Measurements from ENCODE around the gene MESD. TPM values are rescaled to one million over a fixed set of nuclear protein-coding genes. Genes with fewer than 3 reads are reported as not detected.
A peak's percentile ranks its signal among the peaks of the same experiment; 100 is the strongest.

MESD gene
- total and polyA plus RNA-seq, 2 of the 4 experiments (the other 2 are of a cell fraction): 10.0 to 14.0 TPM

GRCh38 chr15:81018197-81018596 lies 28.6 kb upstream of the MESD start:
- in situ Hi-C loops (cut with MboI; ENCODE audit: low sequenced_read_pairs): no loop called here
- dilution Hi-C loops (cut with HindIII; ENCODE audit: low sequenced_read_pairs, unreplicated experiment): no loop called here
- no peak overlapping the region for H3K27ac ChIP-seq (ENCODE audit: insufficient read depth, low read length)
- DNase-seq (no peak), ATAC-seq (ENCODE audit: low read depth) (no peak)
- no CpG with 5 or more reads among the region's 2 CpGs for WGBS, 2 experiments (ENCODE audit: extremely low coverage in 2 of 2, insufficient read length in 1 of 2)
- H3K23ac ChIP-seq (ENCODE audit: low read depth, low read length): no peak overlapping the region
- intact Hi-C loops (cut with micrococcal nuclease): no loop called here
- no peak overlapping the region for H4K8ac ChIP-seq (ENCODE audit: low read depth in 2 of 2, low read length in 2 of 2)
- no peaks in the 10 kb centered on the region for H3K36me3 ChIP-seq (ENCODE audit: control insufficient read depth, insufficient read depth, low read length)
- no peak overlapping the region for H2BK120ac ChIP-seq (ENCODE audit: low read depth, low read length)
- no peaks in the 10 kb centered on the region for H4K20me1 ChIP-seq (ENCODE audit: insufficient read depth, low read length)
- H2AK9ac ChIP-seq (replicated peaks; ENCODE audit: low read depth, low read length, poor library complexity): no peak overlapping the region
- H3K9me3 ChIP-seq (ENCODE audit: control insufficient read depth, insufficient read depth, low read length): no peaks in the 10 kb centered on the region
- H2BK5ac ChIP-seq (ENCODE audit: low read depth, low read length, poor library complexity, severe bottlenecking): no peak overlapping the region
- H3K4ac ChIP-seq (ENCODE audit: low read depth, low read length): no peak overlapping the region
- no peak overlapping the region for H4K5ac ChIP-seq (ENCODE audit: low read depth, low read length)
- no peak overlapping the region for H2BK20ac ChIP-seq (ENCODE audit: low read depth, low read length)
- no peaks in the 10 kb centered on the region for H3K27me3 ChIP-seq (ENCODE audit: control insufficient read depth, insufficient read depth, low read length)
- H3K4me3 ChIP-seq (ENCODE audit: insufficient read depth, low read depth, low read length): no peak overlapping the region
- no peak overlapping the region for H4K91ac ChIP-seq (ENCODE audit: insufficient read depth, low read depth, low read length)
- no TSS peak for BruUV-seq (replicated peaks)
- no peaks in the 10 kb centered on the region for H3K4me1 ChIP-seq (ENCODE audit: control insufficient read depth, insufficient read depth, low read length)
- ChIA-PET POLR2A (ENCODE audit: unreplicated experiment) (no interaction called here), CTCF (no interaction called here)
- no peak overlapping the region for H3K56ac ChIP-seq (ENCODE audit: extremely low read depth, insufficient read depth, low read length)
- H3K9ac ChIP-seq (ENCODE audit: low read depth, low read length): no peak overlapping the region
- H3K4me2 ChIP-seq (ENCODE audit: low read depth, low read length): no peak overlapping the region
- H3K9me1 ChIP-seq (ENCODE audit: insufficient read depth, low read length): peaks cover 1% of the 10 kb centered on the region; the same call in 1 of the 2 replicates
- H3K18ac ChIP-seq (ENCODE audit: low read depth, low read length): no peak overlapping the region
- H2AK5ac ChIP-seq (ENCODE audit: low read depth, low read length): no peak overlapping the region
- H3K14ac ChIP-seq (replicated peaks; ENCODE audit: low read depth, low read length): no peak overlapping the region
- TF ChIP-seq USF2 (IDR thresholded peaks at IDR 0.05; ENCODE audit: low read depth, low read length): peak; percentile 21; the same call in 1 of the 2 replicates
- no peak for TF ChIP-seq NFE2L2 (IDR thresholded peaks at IDR 0.05; ENCODE audit: low read depth, low read length)
- H2AFZ ChIP-seq (replicated peaks; ENCODE audit: low read length, poor library complexity): no peak overlapping the region
- peaks cover 0 to 7% of the 10 kb centered on the region in 2 experiments; a peak in 3 of 4 replicates for H3K79me1 ChIP-seq (ENCODE audit: low read depth in 1 of 2, low read length in 2 of 2)
- H2BK15ac ChIP-seq (ENCODE audit: low read depth, low read length): no peak overlapping the region

All from IMR-90 (cell line).